Mucosa of rectum (tissue), 2 donors: ENCODE data around the gene PHF8.

ENCODE experiments used
- H3K27ac ChIP-seq, 2 donors: one replicate each; pipeline ENCODE4 v1.7.0; 2013; ENCODE audit warnings: inconsistent platforms in 2 of 2, low read depth in 2 of 2, low read length in 2 of 2
- H3K27me3 ChIP-seq, 2 donors: one replicate each; pipeline ENCODE4 v1.7.0; 2013; ENCODE audit warnings: low read length in 2 of 2; ENCODE audit not compliant: control insufficient read depth in 2 of 2, insufficient read depth in 2 of 2
- H3K36me3 ChIP-seq, 2 donors: one replicate each; pipeline ENCODE4 v1.7.0; 2013; ENCODE audit warnings: low read length in 2 of 2; ENCODE audit not compliant: control insufficient read depth in 2 of 2, insufficient read depth in 2 of 2
- H3K4me1 ChIP-seq, 2 donors: one replicate each; pipeline ENCODE4 v1.7.0; 2013; ENCODE audit warnings: low read length in 2 of 2, mild to moderate bottlenecking in 1 of 2; ENCODE audit not compliant: control insufficient read depth in 2 of 2, insufficient read depth in 2 of 2
- H3K4me3 ChIP-seq, 2 donors: one replicate each; pipeline ENCODE4 v1.7.0; 2013; ENCODE audit warnings: low read length in 2 of 2
- H3K9ac ChIP-seq, 2 donors: one replicate each; pipeline ENCODE4 v1.7.0; 2013; ENCODE audit warnings: low read length in 2 of 2, low read depth in 1 of 2, mild to moderate bottlenecking in 1 of 2
- H3K9me3 ChIP-seq, 2 donors: one replicate each; pipeline ENCODE4 v1.7.0; 2013; ENCODE audit warnings: low read length in 2 of 2; ENCODE audit not compliant: control insufficient read depth in 2 of 2
- donor health status: healthy.
- donor health status: Normal muscosa, but diverticular disease.

PHF8 gene

GRCh38 chrX:54044126-54044876, at the start of gene PHF8:
Gene PHF8, minus strand, starts transcription at chrX:54044473. Its CDS starts 1,745 bp downstream, at chrX:54042728.
- Histone ChIP-seq H3K27me3 (no peaks in the 10 kb centered on the region), H3K4me1 (peaks cover 0 to 5% of the 10 kb centered on the region in 2 donors), H3K9ac (peak within 1 kb of the TSS; percentile 79 to 85), H3K4me3 (peak within 1 kb of the TSS; percentile 77 to 87), H3K36me3 (peaks cover 0 to 8% of the 10 kb centered on the region in 2 donors), H3K27ac (peak within 1 kb of the TSS; percentile 91 to 93), H3K9me3 (no peaks in the 10 kb centered on the region)

- no peaks in the 10 kb centered on the region for H3K27me3 ChIP-seq
- H3K27ac ChIP-seq: no peak overlapping the region
Measured at GRCh38 chrX:54093571-54093970, 49.3 kb upstream of the PHF8 start.

GRCh38 chrX:54093159-54093558, 48.9 kb upstream of the PHF8 start:
- H3K36me3 ChIP-seq: no peaks in the 10 kb centered on the region
- no peak overlapping the region for H3K4me3 ChIP-seq
- H3K4me1 ChIP-seq: no peaks in the 10 kb centered on the region
- no peaks in the 10 kb centered on the region for H3K27me3 ChIP-seq
- no peak overlapping the region for H3K27ac ChIP-seq
- H3K9ac ChIP-seq: no peak overlapping the region
- H3K9me3 ChIP-seq: no peaks in the 10 kb centered on the region

More at GRCh38 chrX:54093571-54093970, 49.3 kb upstream of the PHF8 start:
- H3K9ac ChIP-seq: no peak overlapping the region
- H3K36me3 ChIP-seq: no peaks in the 10 kb centered on the region
- no peaks in the 10 kb centered on the region for H3K9me3 ChIP-seq
- H3K4me3 ChIP-seq: no peak overlapping the region
- H3K4me1 ChIP-seq: no peaks in the 10 kb centered on the region

GRCh38 chrX:54090880-54091279, 46.6 kb upstream of the PHF8 start:
- Histone ChIP-seq H3K36me3 (no peaks in the 10 kb centered on the region), H3K4me1 (no peaks in the 10 kb centered on the region), H3K9ac (no peak overlapping the region), H3K27ac (no peak overlapping the region), H3K4me3 (no peak overlapping the region), H3K9me3 (no peaks in the 10 kb centered on the region), H3K27me3 (no peaks in the 10 kb centered on the region)

- Histone ChIP-seq H3K4me3 (no peak overlapping the region), H3K9ac (no peak overlapping the region), H3K27me3 (no peaks in the 10 kb centered on the region), H3K9me3 (no peaks in the 10 kb centered on the region), H3K4me1 (no peaks in the 10 kb centered on the region), H3K36me3 (no peaks in the 10 kb centered on the region), H3K27ac (no peak overlapping the region)
Measured at GRCh38 chrX:54089191-54089590, 44.9 kb upstream of the PHF8 start.

- no peak overlapping the region for H3K27ac ChIP-seq
- no peaks in the 10 kb centered on the region for H3K9me3 ChIP-seq
- H3K27me3 ChIP-seq: no peaks in the 10 kb centered on the region
- no peaks in the 10 kb centered on the region for H3K36me3 ChIP-seq
- no peak overlapping the region for H3K4me3 ChIP-seq
- H3K9ac ChIP-seq: no peak overlapping the region
- H3K4me1 ChIP-seq: no peaks in the 10 kb centered on the region
Measured at GRCh38 chrX:54087661-54088060, 43.4 kb upstream of the PHF8 start.

GRCh38 chrX:54085666-54086065, 41.4 kb upstream of the PHF8 start:
- no peaks in the 10 kb centered on the region for H3K4me1 ChIP-seq
- no peaks in the 10 kb centered on the region for H3K36me3 ChIP-seq
- H3K27ac ChIP-seq: no peak overlapping the region
- no peak overlapping the region for H3K9ac ChIP-seq
- H3K27me3 ChIP-seq: no peaks in the 10 kb centered on the region
- H3K9me3 ChIP-seq: no peaks in the 10 kb centered on the region
- no peak overlapping the region for H3K4me3 ChIP-seq

- Histone ChIP-seq H3K9ac (no peak overlapping the region), H3K4me1 (no peaks in the 10 kb centered on the region), H3K4me3 (no peak overlapping the region), H3K27me3 (no peaks in the 10 kb centered on the region), H3K27ac (no peak overlapping the region), H3K36me3 (no peaks in the 10 kb centered on the region), H3K9me3 (no peaks in the 10 kb centered on the region)
Measured at GRCh38 chrX:54076903-54077302, 32.6 kb upstream of the PHF8 start.

- H3K9me3 ChIP-seq: no peaks in the 10 kb centered on the region
- no peaks in the 10 kb centered on the region for H3K36me3 ChIP-seq
- no peaks in the 10 kb centered on the region for H3K4me1 ChIP-seq
- H3K4me3 ChIP-seq: no peak overlapping the region
- no peak overlapping the region for H3K9ac ChIP-seq
- H3K27me3 ChIP-seq: no peaks in the 10 kb centered on the region
- no peak overlapping the region for H3K27ac ChIP-seq
Measured at GRCh38 chrX:54074826-54075225, 30.6 kb upstream of the PHF8 start.

- H3K9me3 ChIP-seq: no peaks in the 10 kb centered on the region
- H3K36me3 ChIP-seq: no peaks in the 10 kb centered on the region
- no peak overlapping the region for H3K9ac ChIP-seq
- no peak overlapping the region for H3K4me3 ChIP-seq
- H3K4me1 ChIP-seq: no peaks in the 10 kb centered on the region
- H3K27ac ChIP-seq: no peak overlapping the region
- peaks cover 0 to 3% of the 10 kb centered on the region in 2 donors for H3K27me3 ChIP-seq
Measured at GRCh38 chrX:54067766-54068165, 23.5 kb upstream of the PHF8 start.
